ENCODE results near the gene KREMEN1. TPM values are rescaled to one million over a fixed set of nuclear protein-coding genes. Genes with fewer than 3 reads are reported as not detected.

Gene KREMEN1
- total RNA-seq, 1 experiment from 2014 or later: 31.9 TPM

- H3K79me2 ChIP-seq (ENCODE audit: insufficient read depth, low read length): no peaks in the 10 kb centered on the region
- H3K36me3 ChIP-seq (ENCODE audit: control insufficient read depth in 1 of 2, insufficient read depth in 2 of 2, low read length in 2 of 2): no peaks in the 10 kb centered on the region
- H3K9me2 ChIP-seq (ENCODE audit: insufficient read depth): no peaks in the 10 kb centered on the region
- no peak for TF ChIP-seq ELF1 (IDR thresholded peaks at IDR 0.05; ENCODE audit: borderline replicate concordance, low read depth)
- TF ChIP-seq CEBPB (IDR thresholded peaks at IDR 0.05; ENCODE audit: low read depth): no peak
- TF ChIP-seq SRF (IDR thresholded peaks at IDR 0.05; ENCODE audit: low read depth): no peak
- TF ChIP-seq FOSL1 (IDR thresholded peaks at IDR 0.05; ENCODE audit: low read depth): no peak
- TF ChIP-seq EZH2 (IDR thresholded peaks at IDR 0.05): no peak
- TF ChIP-seq EGR1 (IDR thresholded peaks at IDR 0.05; ENCODE audit: low read depth): no peak
- TF ChIP-seq CTCF (IDR thresholded peaks at IDR 0.05 in 2 of 3, conservative IDR thresholded peaks at IDR 0.05 in 1 of 3; ENCODE audit: borderline replicate concordance in 1 of 3, insufficient read depth in 1 of 3, low read depth in 2 of 3, low read length in 2 of 3): no peak
- no peak for TF ChIP-seq CBX3 (IDR thresholded peaks at IDR 0.05; ENCODE audit: low read depth)
- TF ChIP-seq MAX (IDR thresholded peaks at IDR 0.05): no peak
- H3K27me3 ChIP-seq (ENCODE audit: insufficient read depth, low read length): no peaks in the 10 kb centered on the region
- ATAC-seq: no peak
- no peak overlapping the region for H3K4me2 ChIP-seq (ENCODE audit: low read length)
- intact Hi-C loops (cut with micrococcal nuclease): no loop called here
- no TSS peak for BruUV-seq (replicated peaks)
- no peaks in the 10 kb centered on the region for H4K20me1 ChIP-seq (ENCODE audit: insufficient read depth)
- no peak for DNase-seq (ENCODE audit: low read depth, low spot score)
- POLR2A ChIA-PET: no interaction called here
- H3K4me1 ChIP-seq (ENCODE audit: control insufficient read depth in 1 of 2, insufficient read depth in 2 of 2, low read length in 2 of 2): no peaks in the 10 kb centered on the region
- no peaks in the 10 kb centered on the region for H3K9me3 ChIP-seq (ENCODE audit: control insufficient read depth in 1 of 2, insufficient read depth in 1 of 2, low read depth in 1 of 2, low read length in 2 of 2)
- CTCF ChIA-PET: no interaction called here
- RAD21 ChIA-PET (ENCODE audit: low non-redundant PET in 1 of 2, low total read pairs in 2 of 2, uncharacterized antibody in 2 of 2, unreplicated experiment in 2 of 2): no interaction called here
- H2AFZ ChIP-seq (ENCODE audit: low read depth, low read length, poor library complexity, severe bottlenecking): no peak overlapping the region
- H3K27ac ChIP-seq (ENCODE audit: low read depth, low read length): no peak overlapping the region
- no peak overlapping the region for H3K9ac ChIP-seq (ENCODE audit: low read length)
- H3K4me3 ChIP-seq (replicated peaks in 1 of 2; ENCODE audit: low read depth in 1 of 2, low read length in 2 of 2): no peak overlapping the region
Measured at GRCh38 chr22:29165321-29166060, 92.7 kb downstream of the KREMEN1 start.
